HG02870 (cell line): Measurements from ENCODE around the gene CAV2.
A peak's percentile ranks its signal among the peaks of the same experiment; 100 is the strongest.

ENCODE experiments used
- ATAC-seq: cut with Tn5 transposase; IDR thresholded peaks from one replicate; pipeline ENCODE4 v1.9.1; 2021; ENCODE audit warnings: mild to moderate bottlenecking, moderate library complexity; ENCODE audit not compliant: unreplicated experiment

CAV2 gene

GRCh38 chr7:116494472-116494871 is 5.1 kb upstream of the CAV2 start:
- ATAC-seq: no peak

DNA sequence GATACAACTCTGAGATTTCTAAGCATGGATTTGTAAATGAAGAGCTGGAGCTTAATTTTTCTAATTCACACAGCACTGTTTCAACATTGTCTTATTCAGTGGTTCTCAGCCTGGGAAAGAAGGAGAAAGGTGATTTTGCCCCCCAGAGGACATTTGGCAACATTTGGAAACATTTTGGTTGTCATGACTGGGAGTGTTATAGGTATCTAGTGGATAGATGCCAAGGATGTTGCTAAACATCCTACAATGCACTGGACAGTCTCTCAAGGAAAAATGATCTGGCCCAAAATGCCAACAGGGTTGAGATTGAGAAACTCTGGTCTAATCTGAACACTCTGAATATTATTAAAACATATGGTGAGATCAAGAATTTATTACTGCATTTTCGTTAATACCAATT is 3.8 kb upstream of the CAV2 start:
- no peak for ATAC-seq

DNA sequence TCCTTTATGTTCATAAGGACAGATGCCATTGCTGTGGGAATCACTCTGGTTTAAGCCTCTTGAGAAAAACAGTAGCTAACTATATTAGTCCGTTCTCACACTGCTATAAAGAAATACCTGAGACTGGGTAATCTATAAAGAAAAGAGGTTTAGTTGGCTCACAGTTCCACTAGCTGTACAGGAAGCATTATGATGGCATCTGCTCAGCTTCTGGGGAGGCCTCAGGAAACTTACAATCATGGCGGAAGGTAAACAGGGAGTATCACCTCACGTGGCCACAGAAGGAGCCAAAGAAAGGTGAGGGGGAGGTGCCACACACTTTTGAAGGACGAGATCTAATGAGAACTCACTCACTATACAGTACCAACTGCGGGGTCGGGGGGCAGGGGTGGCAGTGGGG is 2.9 kb upstream of the CAV2 start:
- ATAC-seq: no peak

DNA sequence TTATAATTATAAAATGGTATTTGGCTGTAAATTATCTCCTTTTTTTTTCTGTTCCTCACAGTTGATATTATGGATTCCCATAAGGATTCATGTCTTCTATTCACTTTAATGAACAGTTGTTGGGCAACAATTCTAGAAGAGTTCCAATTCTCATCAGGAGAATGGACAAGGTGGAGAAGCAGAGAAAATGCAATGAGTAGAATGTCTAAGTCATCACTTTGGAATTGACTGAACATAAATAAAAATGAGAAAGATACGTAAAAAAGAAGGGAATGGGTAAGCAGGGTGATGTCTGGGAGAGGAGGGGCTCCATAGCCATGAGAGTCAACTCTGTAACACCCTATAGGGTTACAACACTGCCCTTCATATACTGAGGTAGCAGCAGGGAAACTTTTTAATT is 1.8 kb upstream of the CAV2 start:
- ATAC-seq: no peak

DNA sequence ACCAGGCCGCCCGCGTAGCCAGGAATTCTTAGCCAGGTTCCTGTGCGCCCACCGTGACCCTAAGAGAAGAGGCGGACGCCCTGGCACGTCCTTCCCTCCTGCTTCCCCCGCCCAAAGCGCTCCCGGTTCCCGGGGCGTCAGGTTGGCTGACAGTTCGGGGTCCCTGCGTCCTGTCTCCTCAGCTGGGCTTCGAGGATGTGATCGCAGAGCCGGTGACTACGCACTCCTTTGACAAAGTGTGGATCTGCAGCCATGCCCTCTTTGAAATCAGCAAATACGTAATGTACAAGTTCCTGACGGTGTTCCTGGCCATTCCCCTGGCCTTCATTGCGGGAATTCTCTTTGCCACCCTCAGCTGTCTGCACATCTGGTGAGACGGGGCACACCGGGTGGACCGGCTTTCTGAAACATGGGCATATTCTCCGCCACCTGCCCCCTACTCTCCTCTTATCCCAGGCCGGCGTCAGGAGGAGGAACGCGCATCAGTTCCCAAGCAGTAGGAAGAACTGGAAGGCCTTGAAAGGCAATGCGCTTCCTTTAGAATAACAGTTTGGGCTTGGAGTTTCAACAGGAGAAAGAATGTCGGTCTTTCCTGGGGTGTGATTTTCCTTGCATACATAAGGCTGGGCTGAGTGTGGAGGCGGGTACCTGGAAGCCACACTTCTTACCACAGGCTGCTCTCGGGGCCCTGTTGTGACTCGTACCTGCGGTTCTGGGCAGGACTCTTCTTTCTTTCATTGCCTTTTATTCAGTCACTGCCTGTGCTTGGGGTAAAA is 728 bp downstream of the CAV2 start:
- peak; percentile 82 for ATAC-seq

- no peak for ATAC-seq
These were observed 2.1 kb downstream of the CAV2 start for GRCh38 chr7:116501425-116502167.

DNA sequence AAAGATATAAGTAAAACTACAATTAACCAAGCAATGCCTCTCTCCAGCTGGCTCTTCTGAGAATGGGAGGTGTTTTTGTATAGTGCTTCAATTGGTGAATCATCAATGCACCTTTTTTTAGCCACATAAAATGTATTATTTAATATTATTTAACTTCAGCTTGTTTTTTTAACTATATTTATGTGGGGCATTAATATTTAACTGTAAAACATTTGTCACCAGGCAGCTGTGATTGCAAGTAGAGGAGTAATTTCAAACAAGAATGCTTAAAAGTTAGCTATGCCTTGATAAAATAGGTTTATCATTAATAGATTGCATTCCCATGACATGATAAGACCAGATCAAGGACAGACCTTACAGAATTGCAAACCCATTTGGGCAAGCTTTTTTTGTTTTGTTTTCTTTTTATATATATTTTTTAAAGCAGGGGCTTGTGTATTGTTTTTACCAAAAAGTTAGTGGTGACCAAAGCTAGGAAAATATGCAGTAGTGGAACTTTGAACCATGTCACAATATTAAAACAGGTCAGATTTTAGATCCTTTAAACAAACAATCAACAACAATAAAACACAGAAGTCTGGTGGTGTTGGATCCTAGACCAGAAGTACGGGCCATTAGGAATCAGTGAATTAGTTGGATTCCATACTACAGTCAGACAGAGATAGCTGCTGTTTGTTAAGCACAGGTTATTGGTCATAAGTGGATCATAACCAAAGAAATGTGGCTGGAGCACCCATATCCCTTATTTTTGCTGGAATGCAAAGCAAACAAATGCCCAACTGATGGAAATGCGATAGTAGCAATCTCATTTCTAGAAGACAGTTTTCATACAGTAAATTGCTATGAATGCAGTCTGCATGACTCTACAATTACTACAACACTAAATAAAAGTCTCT is 2.9 kb downstream of the CAV2 start:
- ATAC-seq: no peak

DNA sequence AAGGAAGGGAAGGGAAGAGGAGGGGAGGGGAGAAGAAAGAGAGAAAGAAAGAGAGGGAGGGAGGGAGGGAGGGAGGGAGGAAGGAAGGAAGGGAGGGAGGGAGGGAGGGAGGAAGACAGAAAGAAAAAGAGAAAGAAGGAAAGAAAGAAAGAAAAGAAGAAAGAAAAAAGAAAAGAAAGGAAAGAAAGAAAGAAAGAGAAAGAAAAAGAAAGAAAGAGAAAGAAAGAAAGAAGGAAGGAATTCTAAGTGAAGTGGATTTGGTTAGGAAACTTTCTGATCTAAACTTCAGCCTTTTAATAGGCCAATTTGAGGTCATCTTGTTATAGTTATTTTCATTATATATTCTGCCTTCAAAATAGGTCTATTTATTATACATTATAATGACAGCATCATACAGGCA is 4.3 kb downstream of the CAV2 start:
- ATAC-seq: no peak

DNA sequence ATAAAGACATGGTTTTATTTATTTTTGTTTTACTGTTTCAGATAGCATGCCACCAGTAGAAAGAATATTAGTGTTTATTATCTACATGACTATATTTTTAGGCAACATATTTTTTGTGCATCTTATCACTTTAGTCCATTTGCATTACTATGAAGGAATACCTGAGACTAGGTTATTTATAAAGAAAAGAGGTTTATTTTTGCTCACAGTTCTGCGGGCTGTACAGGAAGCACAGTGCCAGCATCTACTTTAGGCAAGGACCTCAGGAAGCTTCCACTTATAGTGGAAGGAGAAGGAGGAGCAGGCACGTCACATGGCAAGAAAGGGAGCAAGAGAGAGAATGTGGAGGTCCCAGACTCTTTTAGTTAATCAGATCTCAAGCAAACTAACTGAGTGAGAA is 5.7 kb downstream of the CAV2 start:
- ATAC-seq: no peak

DNA sequence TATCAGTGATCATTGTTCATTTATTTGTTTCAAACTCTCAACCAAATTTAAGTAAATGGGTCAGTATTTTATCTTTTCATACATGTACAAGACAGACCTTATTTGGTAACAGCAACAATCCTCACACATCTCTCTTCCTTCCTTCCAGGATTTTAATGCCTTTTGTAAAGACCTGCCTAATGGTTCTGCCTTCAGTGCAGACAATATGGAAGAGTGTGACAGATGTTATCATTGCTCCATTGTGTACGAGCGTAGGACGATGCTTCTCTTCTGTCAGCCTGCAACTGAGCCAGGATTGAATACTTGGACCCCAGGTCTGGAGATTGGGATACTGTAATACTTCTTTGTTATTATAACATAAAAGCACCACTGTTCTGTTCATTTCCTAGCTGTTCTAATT is 6.3 kb downstream of the CAV2 start:
- no peak for ATAC-seq

- no peak for ATAC-seq
These were observed 10.5 kb downstream of the CAV2 start for GRCh38 chr7:116509982-116510579.

GRCh38 chr7:116510795-116511194 is 11.3 kb downstream of the CAV2 start:
- no peak for ATAC-seq

DNA sequence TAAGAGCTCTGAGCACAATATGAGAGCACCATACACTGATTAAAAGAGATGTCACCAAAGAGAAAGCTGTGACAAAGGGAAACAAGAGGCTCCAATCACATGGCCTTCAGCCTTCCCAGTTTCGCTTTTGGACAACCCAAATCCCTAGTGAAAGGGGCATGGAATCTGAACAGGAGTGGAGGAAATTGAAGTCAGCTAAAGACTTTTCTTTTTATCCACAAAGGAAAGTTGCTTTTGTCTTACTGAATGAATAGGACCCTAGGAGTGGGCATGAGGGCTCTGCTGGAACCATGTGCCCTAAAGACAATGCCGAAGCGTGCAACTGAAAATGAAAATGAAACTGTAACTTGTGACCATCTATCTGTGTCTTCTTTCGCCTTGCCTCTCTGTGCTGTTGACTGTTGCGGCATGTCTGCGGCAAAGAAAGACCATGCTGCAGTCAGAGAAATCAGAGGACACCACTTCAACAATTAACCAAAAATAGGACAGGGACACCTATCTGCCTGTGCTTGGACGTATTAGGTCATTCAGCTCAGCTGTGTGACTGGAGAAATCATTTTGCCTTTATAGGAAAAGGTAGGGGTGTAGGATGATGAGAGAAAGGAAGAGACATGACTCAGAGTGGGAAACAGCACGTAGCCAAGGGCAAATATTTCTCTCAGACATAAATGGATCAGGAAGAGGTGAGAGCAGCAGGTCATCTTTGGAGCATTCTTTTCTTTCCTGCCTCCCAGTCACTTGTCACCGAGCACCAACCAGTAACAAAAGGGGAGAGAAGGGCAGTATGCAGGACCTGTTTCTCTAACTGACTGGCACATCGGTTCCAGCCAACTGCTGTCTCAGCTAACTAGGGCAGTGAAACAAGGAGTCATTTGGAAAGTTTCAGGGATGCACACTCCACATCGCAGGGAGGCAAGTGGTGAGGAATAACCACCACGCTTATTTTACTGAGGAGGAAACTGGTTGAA is 12.3 kb downstream of the CAV2 start:
- ATAC-seq: peak; percentile 99

DNA sequence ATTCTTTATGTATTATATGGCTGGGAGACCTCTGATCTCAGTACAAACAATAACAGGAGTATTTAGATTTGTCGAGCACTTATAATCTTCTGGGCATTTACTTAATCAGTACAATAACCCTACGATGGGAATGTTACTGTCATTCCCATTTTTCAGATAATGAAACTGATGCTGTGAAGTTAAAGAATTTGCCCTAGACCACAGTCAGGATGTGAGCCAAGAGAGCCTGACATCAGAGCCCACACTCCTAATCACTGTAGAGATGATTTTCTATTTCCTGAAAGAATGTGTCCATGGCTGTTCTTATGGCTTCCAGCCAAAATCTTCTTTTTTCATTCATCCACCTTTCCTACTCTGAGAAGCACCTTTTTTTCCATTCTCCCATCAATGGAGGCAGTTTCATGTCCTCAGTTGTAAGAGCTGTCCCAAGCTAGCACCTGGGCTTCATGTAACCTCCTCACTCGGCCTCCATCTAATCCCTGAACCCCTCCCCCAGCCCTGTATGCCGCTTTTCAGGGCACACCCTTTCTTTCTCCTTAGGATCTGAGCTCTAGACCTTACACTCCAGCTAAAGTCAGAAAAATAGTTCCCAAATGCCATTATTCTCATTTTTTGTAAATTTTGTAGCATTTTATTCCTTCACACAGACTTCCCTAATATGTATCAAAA is 13.1 kb downstream of the CAV2 start:
- no peak for ATAC-seq

DNA sequence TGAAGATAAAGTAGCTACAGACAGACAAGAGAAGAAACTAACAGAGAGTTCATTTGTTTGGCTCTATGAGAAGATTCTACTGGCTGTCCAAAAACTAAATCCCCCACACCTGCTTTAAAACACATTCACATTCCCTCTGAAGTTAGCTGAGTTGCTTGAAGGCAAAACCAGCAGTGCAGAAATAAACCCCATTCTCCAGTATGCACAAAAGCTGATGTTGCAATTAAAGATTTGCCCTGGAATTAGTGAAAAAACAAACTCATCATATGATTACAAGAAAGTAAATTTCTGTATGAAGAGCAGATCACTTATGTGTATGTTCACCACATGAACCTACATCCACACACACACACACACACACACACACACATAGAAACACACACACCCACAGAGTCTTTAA is 16.0 kb downstream of the CAV2 start:
- no peak for ATAC-seq

- no peak for ATAC-seq
These were observed 16.8 kb downstream of the CAV2 start for GRCh38 chr7:116516324-116516723.

DNA sequence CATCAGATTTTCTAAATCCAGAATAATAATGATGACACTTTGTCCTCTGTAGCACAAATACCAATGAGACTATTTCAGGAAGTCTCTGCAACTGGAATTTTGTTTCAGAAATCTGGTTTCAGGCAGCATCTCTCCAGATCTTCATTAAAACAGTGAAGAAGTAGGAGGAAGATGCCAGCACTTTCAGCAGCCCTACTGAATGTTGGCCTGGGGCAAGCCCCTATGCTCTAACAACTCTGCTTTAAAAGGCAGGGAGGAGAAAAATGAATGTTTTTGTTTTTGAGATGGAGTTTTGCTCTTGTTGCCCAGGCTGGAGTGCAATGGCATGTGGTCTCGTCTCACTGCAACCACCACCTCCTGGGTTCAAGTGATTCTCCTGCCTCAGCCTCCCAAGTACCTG is 18.1 kb downstream of the CAV2 start:
- ATAC-seq: no peak

GRCh38 chr7:116518961-116519360 is 19.4 kb downstream of the CAV2 start:
- no peak for ATAC-seq

DNA sequence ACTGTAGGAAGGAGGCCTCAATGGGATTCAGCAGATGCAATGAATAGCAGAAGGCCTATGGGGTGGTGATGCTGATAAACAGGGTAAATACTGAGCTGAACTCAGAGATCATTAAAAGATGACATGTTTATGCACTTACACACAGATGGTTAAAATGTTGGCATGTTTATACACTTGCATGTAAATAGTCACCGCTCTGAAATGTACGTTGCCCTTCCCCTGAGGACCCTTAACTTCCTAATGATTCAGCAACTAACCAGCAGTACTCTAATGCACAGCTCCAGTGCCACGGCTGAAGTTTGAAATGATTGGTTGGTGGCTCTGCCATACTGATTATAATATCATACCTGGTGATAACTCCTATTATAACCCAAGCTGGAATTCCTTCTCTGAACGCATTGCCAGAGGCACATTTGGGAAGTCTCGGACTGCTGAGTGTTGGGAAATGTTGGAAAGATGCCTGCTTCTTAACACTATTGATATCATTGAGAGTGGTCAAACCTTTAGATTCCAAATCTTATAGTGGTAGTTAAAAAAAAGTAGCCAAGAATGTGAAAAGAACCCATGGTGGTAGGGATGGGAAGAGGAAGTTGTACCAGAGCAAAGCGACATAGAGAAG is 21.6 kb downstream of the CAV2 start:
- ATAC-seq: no peak
